ENCODE results near the gene EPS15. TPM values are rescaled to one million over a fixed set of nuclear protein-coding genes. Genes with fewer than 3 reads are reported as not detected.

The EPS15 gene
- total and polyA plus RNA-seq, 8 donors, result 45.6 to 79.0 (median 54.9) TPM

- no peak for TF ChIP-seq CTCF (IDR thresholded peaks at IDR 0.05)
- no peaks in the 10 kb centered on the region for H3K36me3 ChIP-seq
- DNase-seq, result no peak
- H3K27me3 ChIP-seq, result no peaks in the 10 kb centered on the region
- peak overlapping the region; percentile 0 to 21 for H3K4me3 ChIP-seq
- H3K4me1 ChIP-seq, result peaks cover 15 to 84% of the 10 kb centered on the region in 2 donors
- no peak for ATAC-seq
- intact Hi-C loops (cut with DNase I), result no loop called here
- peak overlapping the region in 1 of 2 donors; percentile 92 for H3K27ac ChIP-seq
- H3K9me3 ChIP-seq, result no peaks in the 10 kb centered on the region
These were observed 3.6 kb downstream of the EPS15 start for GRCh38 chr1:51515312-51515960.

GRCh38 chr1:51514733-51515132 is 4.3 kb downstream of the EPS15 start:
- peaks cover 15 to 83% of the 10 kb centered on the region in 2 donors for H3K4me1 ChIP-seq
- H3K27ac ChIP-seq, result peak overlapping the region; percentile 28 to 92
- TF ChIP-seq CTCF (IDR thresholded peaks at IDR 0.05), result no peak
- intact Hi-C loops (cut with DNase I), result no loop called here
- ATAC-seq (no peak), DNase-seq (no peak)
- H3K27me3 ChIP-seq, result no peaks in the 10 kb centered on the region
- peak overlapping the region in 1 of 2 donors; percentile 21 for H3K4me3 ChIP-seq
- H3K9me3 ChIP-seq, result no peaks in the 10 kb centered on the region
- H3K36me3 ChIP-seq, result no peaks in the 10 kb centered on the region

GRCh38 chr1:51512606-51513005 is 6.5 kb downstream of the EPS15 start:
- no peak for ATAC-seq
- peaks cover 15 to 78% of the 10 kb centered on the region in 2 donors for H3K4me1 ChIP-seq
- intact Hi-C loops (cut with DNase I), result no loop called here

GRCh38 chr1:51512120-51512519 is 6.9 kb downstream of the EPS15 start:
- ATAC-seq (peak; percentile 32), DNase-seq (no peak)
- H3K27ac ChIP-seq, result no peak overlapping the region
- H3K36me3 ChIP-seq, result no peaks in the 10 kb centered on the region
- intact Hi-C loops (cut with DNase I), result no loop called here
- H3K4me3 ChIP-seq, result no peak overlapping the region
- H3K27me3 ChIP-seq, result no peaks in the 10 kb centered on the region
- H3K9me3 ChIP-seq, result no peaks in the 10 kb centered on the region
- TF ChIP-seq CTCF (IDR thresholded peaks at IDR 0.05), result no peak
- peaks cover 16 to 78% of the 10 kb centered on the region in 2 donors for H3K4me1 ChIP-seq

More at GRCh38 chr1:51512606-51513005, 6.5 kb downstream of the EPS15 start:
- Histone ChIP-seq H3K36me3 (no peaks in the 10 kb centered on the region), H3K27ac (no peak overlapping the region), H3K4me3 (no peak overlapping the region), H3K9me3 (no peaks in the 10 kb centered on the region), H3K27me3 (no peaks in the 10 kb centered on the region)
- no peak for TF ChIP-seq CTCF (IDR thresholded peaks at IDR 0.05)
- no peak for DNase-seq

- DNase-seq (no peak), ATAC-seq (no peak)
- TF ChIP-seq CTCF (IDR thresholded peaks at IDR 0.05), result no peak
- Histone ChIP-seq H3K4me3 (no peak overlapping the region), H3K36me3 (no peaks in the 10 kb centered on the region), H3K4me1 (peaks cover 13 to 71% of the 10 kb centered on the region in 2 donors), H3K9me3 (no peaks in the 10 kb centered on the region), H3K27me3 (no peaks in the 10 kb centered on the region), H3K27ac (no peak overlapping the region)
- intact Hi-C loops (cut with DNase I), result no loop called here
These were observed 9.3 kb downstream of the EPS15 start for GRCh38 chr1:51509773-51510172.

Data from left lung (tissue), 10 donors.